ENCODE data around the gene GPR39. TPM values are rescaled to one million over a fixed set of nuclear protein-coding genes. Genes with fewer than 3 reads are reported as not detected.

GPR39 gene
- total RNA-seq, 1 experiment from 2014 or later = 0.50 TPM

- no peak for DNase-seq
- Histone ChIP-seq H4K20me1 (ENCODE audit: control insufficient read depth, insufficient read depth, insufficient read length) (no peaks in the 10 kb centered on the region), H4K91ac (ENCODE audit: insufficient read length, low read depth, low read length) (no peak overlapping the region), H2BK5ac (ENCODE audit: insufficient read length, low read length) (no peak overlapping the region), H3K79me2 (ENCODE audit: insufficient read depth, low read length) (no peaks in the 10 kb centered on the region), H2BK12ac (ENCODE audit: insufficient read length, low read depth, low read length) (no peak overlapping the region), H4K5ac (ENCODE audit: insufficient read length, low read depth, low read length) (no peak overlapping the region), H3K9ac (ENCODE audit: extremely low read depth, insufficient read length, low read length) (no peak overlapping the region), H3K18ac (ENCODE audit: insufficient read length, low read depth, low read length) (no peak overlapping the region), H3K4me2 (ENCODE audit: insufficient read depth, insufficient read length, low read length) (no peak overlapping the region), H3K14ac (ENCODE audit: insufficient read depth, low read length) (no peak overlapping the region), H3T11ph (ENCODE audit: low read length) (no peak overlapping the region), H2BK20ac (ENCODE audit: low read depth, low read length, poor library complexity, severe bottlenecking) (no peak overlapping the region), H3K4ac (ENCODE audit: low read depth, low read length) (no peak overlapping the region), H3K23me2 (ENCODE audit: insufficient read length, low read depth, low read length, poor library complexity, severe bottlenecking) (no peaks in the 10 kb centered on the region), H3K27me3 (ENCODE audit: insufficient read depth, low read length) (peaks cover 4% of the 10 kb centered on the region; the same call in 1 of the 2 replicates), H2AK5ac (ENCODE audit: insufficient read length, low read length) (no peak overlapping the region), H3K79me1 (ENCODE audit: insufficient read depth, low read depth, low read length, poor library complexity, severe bottlenecking) (no peaks in the 10 kb centered on the region), H3K27ac (ENCODE audit: insufficient read length, low read depth, low read length) (no peak overlapping the region), H2BK120ac (ENCODE audit: low read depth, low read length, poor library complexity, severe bottlenecking) (no peak overlapping the region), H2BK15ac (ENCODE audit: low read depth, low read length) (no peak overlapping the region), H4K8ac (replicated peaks; ENCODE audit: insufficient read length, low read depth, low read length) (no peak overlapping the region), H3K9me3 (ENCODE audit: control insufficient read depth, low read depth, low read length) (no peaks in the 10 kb centered on the region), H2AFZ (ENCODE audit: low read length) (no peak overlapping the region), H3K23ac (ENCODE audit: insufficient read length, low read depth, low read length) (no peak overlapping the region), H3K4me1 (ENCODE audit: insufficient read depth, low read length) (no peaks in the 10 kb centered on the region; the same call in 1 of the 2 replicates), H3K56ac (ENCODE audit: insufficient read length, low read depth, low read length) (no peak overlapping the region)
- Mint-ChIP-seq H3K27me3 (ENCODE audit: low read depth) (peaks cover 27% of the 10 kb centered on the region), H3K36me3 (ENCODE audit: insufficient read depth in 1 of 3, low read depth in 3 of 3) (no peaks in the 10 kb centered on the region), H3K9me3 (no peaks in the 10 kb centered on the region), H3K4me1 (peaks cover 14 to 19% of the 10 kb centered on the region in 2 experiments), H3K27ac (no peak overlapping the region), H3K4me3 (no peak overlapping the region)
- WGBS (ENCODE audit: extremely low coverage, insufficient read length, low lambda C conversion rate) = no CpG with 5 or more reads among the region's 1 CpG
- no peak for TF ChIP-seq CTCF (conservative IDR thresholded peaks at IDR 0.05)
Measured at GRCh38 chr2:132412021-132412420, 4.6 kb upstream of the GPR39 start.

Measured in H9 (cell line).